HG03039 (cell line): ENCODE results near the gene KIF3A.

Experiments used
- ATAC-seq: cut with Tn5 transposase; IDR thresholded peaks from one replicate; pipeline ENCODE4 v1.9.1; 2021; ENCODE audit warnings: mild to moderate bottlenecking, moderate library complexity; ENCODE audit not compliant: unreplicated experiment

The KIF3A gene

DNA sequence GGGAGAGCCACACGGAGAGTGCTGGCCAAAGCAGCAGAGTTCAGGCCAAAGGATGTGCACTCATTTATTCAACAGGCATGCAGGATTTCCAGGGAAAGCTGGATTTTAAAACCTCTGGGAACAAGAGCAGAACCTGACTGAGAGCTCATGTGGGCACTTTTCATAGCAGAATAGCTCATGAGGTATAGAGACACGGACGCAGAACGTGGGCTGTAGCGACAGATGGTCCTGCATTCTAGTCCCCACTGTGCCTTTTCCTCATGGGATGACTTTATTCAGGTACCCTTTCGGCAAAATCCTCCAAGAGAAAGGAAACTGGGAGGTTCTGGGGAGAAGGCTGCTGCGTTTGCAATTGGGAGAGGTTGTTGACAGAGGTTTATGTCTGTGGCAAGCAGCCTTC lies 58.2 kb downstream of the KIF3A start:
- no peak for ATAC-seq

GRCh38 chr5:132678735-132679134 lies 58.6 kb downstream of the KIF3A start:
- no peak for ATAC-seq

DNA sequence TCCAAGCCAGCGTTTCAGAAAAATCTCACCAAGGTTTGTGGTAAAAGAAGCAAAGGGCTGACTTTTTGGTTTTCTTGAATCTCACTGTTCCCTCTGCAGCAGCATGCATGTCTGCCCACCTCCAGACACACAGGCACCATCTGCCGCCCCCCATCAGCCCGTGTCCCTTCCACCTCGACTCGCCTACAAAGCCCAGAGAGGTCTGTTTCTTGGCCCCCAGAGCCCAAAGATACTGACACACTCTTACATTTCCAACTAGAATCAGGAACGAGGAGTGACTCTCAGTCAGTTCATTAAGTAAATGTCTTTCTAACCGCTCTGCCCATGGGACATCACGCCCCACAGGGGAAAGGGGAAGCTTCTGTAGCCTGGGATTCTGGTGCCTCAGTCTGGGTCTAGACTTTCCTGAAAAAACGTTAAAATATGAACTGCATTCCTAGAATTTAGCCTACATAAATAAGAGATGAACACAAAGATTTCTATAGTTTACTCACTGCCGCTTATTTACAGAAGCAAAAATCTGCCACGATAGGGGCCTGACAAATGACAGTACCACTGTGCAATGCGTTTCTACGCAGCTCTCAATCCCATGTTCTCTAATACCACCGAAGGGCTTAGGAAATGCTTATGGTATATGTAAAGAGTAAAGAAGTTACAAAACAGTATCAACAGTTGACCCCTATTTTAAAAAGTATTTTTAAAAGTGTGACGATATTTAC lies 59.5 kb downstream of the KIF3A start:
- no peak for ATAC-seq

- no peak for ATAC-seq
Observed at GRCh38 chr5:132677191-132677590, 60.2 kb downstream of the KIF3A start.

GRCh38 chr5:132675936-132676689 lies 61.2 kb downstream of the KIF3A start:
- ATAC-seq: no peak

GRCh38 chr5:132674671-132675506 lies 62.5 kb downstream of the KIF3A start:
- ATAC-seq: peak; percentile 78

DNA sequence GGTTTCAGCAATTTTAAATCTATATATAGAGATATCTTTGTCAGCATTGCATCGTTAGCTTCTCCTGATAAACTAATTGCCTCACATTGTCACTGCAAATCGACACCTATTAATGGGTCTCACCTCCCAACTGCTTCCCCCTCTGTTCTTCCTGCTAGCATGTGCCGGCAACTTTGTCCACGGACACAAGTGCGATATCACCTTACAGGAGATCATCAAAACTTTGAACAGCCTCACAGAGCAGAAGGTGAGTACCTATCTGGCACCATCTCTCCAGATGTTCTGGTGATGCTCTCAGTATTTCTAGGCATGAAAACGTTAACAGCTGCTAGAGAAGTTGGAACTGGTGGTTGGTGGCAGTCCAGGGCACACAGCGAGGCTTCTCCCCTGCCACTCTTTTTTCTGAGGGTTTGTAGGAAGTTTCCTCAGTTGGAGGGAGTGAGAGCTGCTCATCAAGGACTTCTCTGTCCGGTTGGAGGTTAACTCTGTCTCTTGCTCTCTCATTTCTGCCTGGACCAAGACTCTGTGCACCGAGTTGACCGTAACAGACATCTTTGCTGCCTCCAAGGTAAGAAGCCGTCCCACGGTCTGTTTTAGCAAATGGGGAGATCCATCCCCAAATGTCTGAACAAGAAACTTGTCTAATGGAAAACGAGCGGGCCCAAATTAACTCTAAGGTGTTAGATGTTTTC lies 63.3 kb downstream of the KIF3A start, which contains the start of gene IL4:
IL4 (plus strand) TSS at position 51 of the 692 bp plus-strand sequence; CDS start at position 113, 62 bp downstream.
- ATAC-seq: no peak

DNA sequence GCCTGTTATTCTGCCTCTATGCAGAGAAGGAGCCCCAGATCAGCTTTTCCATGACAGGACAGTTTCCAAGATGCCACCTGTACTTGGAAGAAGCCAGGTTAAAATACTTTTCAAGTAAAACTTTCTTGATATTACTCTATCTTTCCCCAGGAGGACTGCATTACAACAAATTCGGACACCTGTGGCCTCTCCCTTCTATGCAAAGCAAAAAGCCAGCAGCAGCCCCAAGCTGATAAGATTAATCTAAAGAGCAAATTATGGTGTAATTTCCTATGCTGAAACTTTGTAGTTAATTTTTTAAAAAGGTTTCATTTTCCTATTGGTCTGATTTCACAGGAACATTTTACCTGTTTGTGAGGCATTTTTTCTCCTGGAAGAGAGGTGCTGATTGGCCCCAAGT lies 63.9 kb downstream of the KIF3A start:
- ATAC-seq: no peak

GRCh38 chr5:132671000-132671399 lies 66.3 kb downstream of the KIF3A start:
- ATAC-seq: no peak

GRCh38 chr5:132669966-132670882 lies 67.1 kb downstream of the KIF3A start:
- ATAC-seq: no peak

GRCh38 chr5:132669455-132669820 lies 67.9 kb downstream of the KIF3A start:
- no peak for ATAC-seq

- no peak for ATAC-seq
Observed at GRCh38 chr5:132668706-132669454, 68.5 kb downstream of the KIF3A start.

DNA sequence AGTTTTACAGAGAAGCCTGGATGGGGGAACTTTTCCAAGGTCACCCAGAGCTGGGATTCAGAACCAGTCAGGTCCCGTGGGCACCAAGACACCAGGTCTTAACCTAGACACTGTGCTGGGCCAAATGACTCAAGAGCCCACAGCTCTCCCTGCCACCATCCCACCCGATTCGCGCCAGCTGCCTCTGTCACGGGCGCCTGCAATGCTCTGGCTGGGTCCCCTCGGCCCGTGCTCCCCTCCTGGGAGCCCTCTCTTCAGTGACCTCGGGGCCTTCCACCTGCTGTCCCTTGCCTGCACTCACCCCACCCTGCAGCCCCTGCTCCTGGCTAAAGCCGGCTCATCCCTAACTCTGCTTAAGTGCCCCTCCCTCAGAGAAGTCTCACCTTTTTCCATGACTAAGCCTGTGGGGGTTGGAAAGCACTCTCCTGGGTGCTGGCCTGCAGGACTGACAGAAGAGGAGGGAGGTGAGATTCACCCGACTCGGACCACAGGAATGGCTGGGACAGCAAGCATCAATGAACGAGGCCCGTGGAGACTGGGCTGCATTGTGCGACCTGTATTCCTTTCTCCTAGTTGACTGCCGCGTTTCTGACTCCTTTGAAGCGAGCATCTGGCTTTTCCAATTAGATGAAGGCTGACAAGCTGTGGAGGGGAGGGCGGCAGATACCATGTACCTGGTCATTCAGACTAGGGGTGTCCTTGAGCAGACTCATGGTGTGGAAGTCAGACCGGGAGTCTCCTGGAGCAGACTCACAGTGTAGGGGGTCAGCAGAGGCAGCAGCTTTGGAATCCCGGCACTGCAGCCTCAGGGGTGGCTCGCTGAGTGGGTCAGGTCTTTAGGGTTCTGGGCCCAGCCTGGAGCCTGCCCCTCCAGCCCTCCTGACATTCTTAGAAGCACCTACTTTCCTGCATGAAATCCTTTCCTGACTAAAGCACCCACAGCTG lies 69.3 kb downstream of the KIF3A start:
- ATAC-seq: no peak

GRCh38 chr5:132667309-132667708 lies 70.0 kb downstream of the KIF3A start:
- no peak for ATAC-seq

DNA sequence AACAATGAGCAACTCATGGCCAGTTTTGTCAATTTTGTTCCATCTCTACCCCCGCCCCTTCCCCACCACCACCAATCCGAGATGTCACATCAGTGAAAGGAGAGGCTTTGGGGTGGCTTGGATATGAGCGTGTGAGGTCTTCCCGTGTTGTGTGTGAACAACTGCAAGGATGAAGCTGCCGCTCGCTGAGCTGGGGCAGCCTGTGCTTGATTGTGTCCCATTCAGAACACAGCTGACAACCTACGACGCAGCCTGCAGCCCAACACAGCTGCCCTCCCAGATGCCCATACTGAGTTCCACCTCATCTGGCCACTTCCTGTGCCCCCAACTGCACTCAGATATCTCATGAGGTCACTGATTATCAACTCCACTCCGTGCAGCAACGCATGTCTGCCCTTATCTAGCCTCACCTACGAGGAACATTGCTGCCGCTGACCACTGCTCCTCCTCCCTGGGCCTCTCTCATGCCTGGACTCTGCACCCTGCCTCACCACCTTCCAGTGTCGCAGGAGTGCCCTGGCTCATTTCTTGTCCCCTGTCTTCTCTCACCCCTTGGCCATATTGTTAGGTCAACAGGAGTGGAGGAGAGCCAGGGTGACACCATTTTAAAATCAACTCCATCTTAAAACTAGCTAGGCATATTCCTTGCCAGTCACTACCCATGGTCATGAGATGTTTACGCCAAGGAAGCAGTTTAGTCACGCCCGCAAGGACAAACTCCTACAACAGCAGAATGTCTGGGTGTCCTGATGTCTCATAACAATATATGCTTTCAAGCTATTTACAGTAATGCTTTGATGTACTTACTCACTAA lies 70.8 kb downstream of the KIF3A start:
- no peak for ATAC-seq

- ATAC-seq: no peak
Observed at GRCh38 chr5:132665574-132666080, 71.7 kb downstream of the KIF3A start.

GRCh38 chr5:132664696-132665209 lies 72.6 kb downstream of the KIF3A start:
- ATAC-seq: no peak
